ENCODE measurements around the gene PYURF. TPM values are rescaled to one million over a fixed set of nuclear protein-coding genes. Genes with fewer than 3 reads are reported as not detected.

Gene PYURF
- total RNA-seq, 1 experiment from 2014 or later, result 41.7 TPM

DNA sequence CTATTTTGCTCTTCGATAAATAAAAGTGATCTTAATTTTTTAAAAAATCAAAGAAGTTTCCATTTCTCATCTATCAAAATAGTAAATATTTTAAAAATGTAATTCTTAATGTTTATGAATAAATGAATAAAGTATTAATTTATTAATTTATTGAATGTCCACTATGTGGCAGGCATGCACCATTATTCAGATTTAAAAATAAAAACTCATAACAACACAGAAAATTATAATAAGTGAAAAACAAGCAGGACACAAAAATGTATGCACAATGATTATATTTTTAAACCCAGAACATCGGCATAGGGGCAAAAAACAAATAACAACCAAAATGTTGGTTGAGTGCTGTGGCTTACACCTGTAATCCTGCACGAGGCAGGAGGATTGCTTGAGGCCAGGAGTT, 5.3 kb upstream of the PYURF start:
- Histone ChIP-seq H4K5ac (ENCODE audit: insufficient read length, low read depth, low read length) (no peak overlapping the region), H3K14ac (ENCODE audit: insufficient read depth, low read length) (no peak overlapping the region), H3K79me1 (ENCODE audit: insufficient read depth, low read depth, low read length, poor library complexity, severe bottlenecking) (no peaks in the 10 kb centered on the region), H2BK5ac (ENCODE audit: insufficient read length, low read length) (no peak overlapping the region), H3T11ph (ENCODE audit: low read length) (no peak overlapping the region), H3K4ac (ENCODE audit: low read depth, low read length) (no peak overlapping the region), H3K9ac (ENCODE audit: extremely low read depth, insufficient read length, low read length) (no peak overlapping the region), H4K20me1 (ENCODE audit: control insufficient read depth, insufficient read depth, insufficient read length) (no peaks in the 10 kb centered on the region), H3K27me3 (ENCODE audit: insufficient read depth, low read length) (no peaks in the 10 kb centered on the region), H3K23me2 (ENCODE audit: insufficient read length, low read depth, low read length, poor library complexity, severe bottlenecking) (no peaks in the 10 kb centered on the region), H2BK15ac (ENCODE audit: low read depth, low read length) (no peak overlapping the region), H3K23ac (ENCODE audit: insufficient read length, low read depth, low read length) (no peak overlapping the region), H3K4me1 (ENCODE audit: insufficient read depth, low read length) (no peaks in the 10 kb centered on the region; the same call in 1 of the 2 replicates), H3K18ac (ENCODE audit: insufficient read length, low read depth, low read length) (no peak overlapping the region), H2AK5ac (ENCODE audit: insufficient read length, low read length) (no peak overlapping the region), H3K9me3 (ENCODE audit: control insufficient read depth, low read depth, low read length) (no peaks in the 10 kb centered on the region), H3K79me2 (ENCODE audit: insufficient read depth, low read length) (peaks cover 22% of the 10 kb centered on the region; the same call in 1 of the 2 replicates), H3K4me2 (ENCODE audit: insufficient read depth, insufficient read length, low read length) (no peak overlapping the region), H2BK20ac (ENCODE audit: low read depth, low read length, poor library complexity, severe bottlenecking) (peak overlapping the region; percentile 60), H2AFZ (ENCODE audit: low read length) (no peak overlapping the region), H3K56ac (ENCODE audit: insufficient read length, low read depth, low read length) (no peak overlapping the region), H3K27ac (ENCODE audit: insufficient read length, low read depth, low read length) (no peak overlapping the region), H4K91ac (ENCODE audit: insufficient read length, low read depth, low read length) (no peak overlapping the region), H4K8ac (replicated peaks; ENCODE audit: insufficient read length, low read depth, low read length) (no peak overlapping the region), H2BK120ac (ENCODE audit: low read depth, low read length, poor library complexity, severe bottlenecking) (no peak overlapping the region), H2BK12ac (ENCODE audit: insufficient read length, low read depth, low read length) (no peak overlapping the region)
- TF ChIP-seq, protein P1, sequence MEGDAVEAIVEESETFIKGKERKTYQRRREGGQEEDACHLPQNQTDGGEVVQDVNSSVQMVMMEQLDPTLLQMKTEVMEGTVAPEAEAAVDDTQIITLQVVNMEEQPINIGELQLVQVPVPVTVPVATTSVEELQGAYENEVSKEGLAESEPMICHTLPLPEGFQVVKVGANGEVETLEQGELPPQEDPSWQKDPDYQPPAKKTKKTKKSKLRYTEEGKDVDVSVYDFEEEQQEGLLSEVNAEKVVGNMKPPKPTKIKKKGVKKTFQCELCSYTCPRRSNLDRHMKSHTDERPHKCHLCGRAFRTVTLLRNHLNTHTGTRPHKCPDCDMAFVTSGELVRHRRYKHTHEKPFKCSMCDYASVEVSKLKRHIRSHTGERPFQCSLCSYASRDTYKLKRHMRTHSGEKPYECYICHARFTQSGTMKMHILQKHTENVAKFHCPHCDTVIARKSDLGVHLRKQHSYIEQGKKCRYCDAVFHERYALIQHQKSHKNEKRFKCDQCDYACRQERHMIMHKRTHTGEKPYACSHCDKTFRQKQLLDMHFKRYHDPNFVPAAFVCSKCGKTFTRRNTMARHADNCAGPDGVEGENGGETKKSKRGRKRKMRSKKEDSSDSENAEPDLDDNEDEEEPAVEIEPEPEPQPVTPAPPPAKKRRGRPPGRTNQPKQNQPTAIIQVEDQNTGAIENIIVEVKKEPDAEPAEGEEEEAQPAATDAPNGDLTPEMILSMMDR (conservative IDR thresholded peaks at IDR 0.05), result no peak
- H3K4me3 Mint-ChIP-seq, result no peak overlapping the region
- no peaks in the 10 kb centered on the region for H3K36me3 Mint-ChIP-seq (ENCODE audit: insufficient read depth in 1 of 3, low read depth in 3 of 3)
- no peak overlapping the region for H3K27ac Mint-ChIP-seq
- H3K27me3 Mint-ChIP-seq (ENCODE audit: low read depth), result no peaks in the 10 kb centered on the region
- no CpG with 5 or more reads among the region's 3 CpGs for WGBS (ENCODE audit: extremely low coverage, insufficient read length, low lambda C conversion rate)
- no peaks in the 10 kb centered on the region for H3K9me3 Mint-ChIP-seq
- no peak for DNase-seq
- H3K4me1 Mint-ChIP-seq, result peaks cover 22 to 28% of the 10 kb centered on the region in 2 experiments
